Trophoblast cell (in vitro differentiated cells and primary cell): ENCODE results near the gene FOXO6.
A peak's percentile ranks its signal among the peaks of the same experiment; 100 is the strongest.

ENCODE experiments used
- DNase-seq, 2 donors: peaks; one replicate each; pipeline ENCODE4 v3.0.0-alpha.2; 2016
- H2AFZ ChIP-seq: 2 replicates; pipeline ENCODE4 v1.6.1; 2013; ENCODE audit warnings: low read length, moderate library complexity, mild to moderate bottlenecking; ENCODE audit not compliant: insufficient read depth, poor library complexity
- H2AK5ac ChIP-seq: 2 replicates; pipeline ENCODE4 v1.6.1; 2013; ENCODE audit warnings: mild to moderate bottlenecking, low read length
- H2BK120ac ChIP-seq: 2 replicates; pipeline ENCODE4 v1.6.1; 2013; ENCODE audit warnings: low read length, mild to moderate bottlenecking, moderate library complexity; ENCODE audit not compliant: insufficient read depth, poor library complexity
- H2BK12ac ChIP-seq: 2 replicates; pipeline ENCODE4 v1.6.1; 2013; ENCODE audit warnings: mild to moderate bottlenecking, low read length, moderate library complexity
- H2BK5ac ChIP-seq: 2 replicates; pipeline ENCODE4 v1.6.1; 2013; ENCODE audit warnings: low read length, low read depth, moderate library complexity, mild to moderate bottlenecking; ENCODE audit not compliant: poor library complexity
- H3K14ac ChIP-seq: 2 replicates; pipeline ENCODE4 v1.6.1; 2013; ENCODE audit warnings: mild to moderate bottlenecking, low read length
- H3K18ac ChIP-seq: 2 replicates; pipeline ENCODE4 v1.6.1; 2013; ENCODE audit warnings: mild to moderate bottlenecking, low read length
- H3K23ac ChIP-seq: 2 replicates; pipeline ENCODE4 v1.6.1; 2013; ENCODE audit warnings: low read length
- H3K27ac ChIP-seq: 2 replicates; pipeline ENCODE4 v1.5.1; 2013; ENCODE audit warnings: low read depth, mild to moderate bottlenecking, inconsistent platforms, low read length, moderate library complexity
- H3K27me3 ChIP-seq: 2 replicates; pipeline ENCODE4 v1.6.1; 2013; ENCODE audit warnings: inconsistent platforms, mild to moderate bottlenecking, low read length, moderate library complexity; ENCODE audit not compliant: insufficient read depth
- H3K36me3 ChIP-seq, 2 experiments: 1 replicate in 1 of 2; 2 replicates in 1 of 2; pipeline ENCODE4 v1.6.1; 2013; ENCODE audit warnings: low read length in 2 of 2, mild to moderate bottlenecking in 2 of 2, moderate library complexity in 1 of 2; ENCODE audit not compliant: insufficient read depth in 2 of 2, control insufficient read depth in 1 of 2
- H3K4ac ChIP-seq: 2 replicates; pipeline ENCODE4 v1.6.1; 2013; ENCODE audit warnings: low read depth, mild to moderate bottlenecking, low read length, moderate library complexity
- H3K4me1 ChIP-seq, 2 experiments: 1 replicate in 1 of 2; 2 replicates in 1 of 2; pipeline ENCODE4 v1.6.1; 2013; ENCODE audit warnings: low read length in 2 of 2, mild to moderate bottlenecking in 2 of 2, moderate library complexity in 1 of 2; ENCODE audit not compliant: insufficient read depth in 2 of 2, control insufficient read depth in 1 of 2
- H3K4me2 ChIP-seq: 2 replicates; pipeline ENCODE4 v1.6.1; 2013; ENCODE audit warnings: inconsistent platforms, mild to moderate bottlenecking, low read length, moderate library complexity
- H3K4me3 ChIP-seq: 2 replicates; pipeline ENCODE4 v1.5.1; 2013; ENCODE audit warnings: mild to moderate bottlenecking, low read depth, low read length, inconsistent platforms
- H3K79me1 ChIP-seq: one replicate; pipeline ENCODE4 v1.6.1; 2013; ENCODE audit warnings: low read length
- H3K79me2 ChIP-seq: 2 replicates; pipeline ENCODE4 v1.6.1; 2013; ENCODE audit warnings: low read length, mild to moderate bottlenecking; ENCODE audit not compliant: control insufficient read depth, insufficient read depth, poor library complexity
- H3K9ac ChIP-seq: 2 replicates; pipeline ENCODE4 v1.6.1; 2013; ENCODE audit warnings: mild to moderate bottlenecking, low read length
- H3K9me3 ChIP-seq: 2 replicates; pipeline ENCODE4 v1.6.1; 2013; ENCODE audit warnings: low read depth, mild to moderate bottlenecking, control low read depth, inconsistent platforms, low read length; ENCODE audit not compliant: insufficient read depth
- H4K12ac ChIP-seq: 2 replicates; pipeline ENCODE4 v1.6.1; 2013; ENCODE audit warnings: low read depth, mild to moderate bottlenecking, low read length, moderate library complexity
- H4K8ac ChIP-seq: 2 replicates; pipeline ENCODE4 v1.6.1; 2013; ENCODE audit warnings: low read depth, mild to moderate bottlenecking, low read length, moderate library complexity
- H4K91ac ChIP-seq: one replicate; pipeline ENCODE4 v1.6.1; 2013; ENCODE audit warnings: low read depth, mild to moderate bottlenecking, low read length, moderate library complexity
- WGBS: extraction: QIAGEN DNeasy Blood & Tissue Kit; methylation state at CpG from one replicate; pipeline ENCODE4 v1.1.7; 2013; ENCODE audit warnings: missing lambda C conversion rate; ENCODE audit not compliant: insufficient read length, insufficient coverage; ENCODE audit errors: extremely low coverage; 5-methylcytosine and 5-hydroxymethylcytosine counted together

Gene FOXO6

GRCh38 chr1:41380195-41380594, 19.0 kb downstream of the FOXO6 start:
- no peak overlapping the region for H2BK5ac ChIP-seq
- H4K8ac ChIP-seq = no peak overlapping the region
- H3K4ac ChIP-seq = no peak overlapping the region
- H3K9ac ChIP-seq = no peak overlapping the region
- H3K27me3 ChIP-seq = peaks cover 18% of the 10 kb centered on the region
- no CpG with 5 or more reads among the region's 2 CpGs for WGBS
- no peak overlapping the region for H3K23ac ChIP-seq
- peaks cover 7% of the 10 kb centered on the region for H3K79me1 ChIP-seq
- no peak overlapping the region for H4K91ac ChIP-seq
- no peak overlapping the region for H2AFZ ChIP-seq
- H3K27ac ChIP-seq = no peak overlapping the region
- H3K36me3 ChIP-seq = peaks cover 2 to 5% of the 10 kb centered on the region in 2 experiments
- DNase-seq = no peak
- H3K18ac ChIP-seq = no peak overlapping the region
- peaks cover 14 to 16% of the 10 kb centered on the region in 2 experiments for H3K4me1 ChIP-seq
- H2AK5ac ChIP-seq = no peak overlapping the region
- H2BK120ac ChIP-seq = no peak overlapping the region
- no peak overlapping the region for H4K12ac ChIP-seq
- H3K4me2 ChIP-seq = no peak overlapping the region
- H2BK12ac ChIP-seq = no peak overlapping the region
- H3K79me2 ChIP-seq = no peaks in the 10 kb centered on the region
- no peak overlapping the region for H3K4me3 ChIP-seq
- H3K9me3 ChIP-seq = peaks cover 9% of the 10 kb centered on the region
- H3K14ac ChIP-seq = no peak overlapping the region

GRCh38 chr1:41380979-41381691, 19.9 kb downstream of the FOXO6 start:
- H4K12ac ChIP-seq = no peak overlapping the region
- no peak overlapping the region for H4K91ac ChIP-seq
- peaks cover 8% of the 10 kb centered on the region for H3K9me3 ChIP-seq
- H3K4me1 ChIP-seq = peaks cover 14 to 16% of the 10 kb centered on the region in 2 experiments
- H3K23ac ChIP-seq = no peak overlapping the region
- H2BK5ac ChIP-seq = no peak overlapping the region
- H2BK12ac ChIP-seq = no peak overlapping the region
- H3K27me3 ChIP-seq = peaks cover 18% of the 10 kb centered on the region
- H3K4me2 ChIP-seq = peak overlapping the region; percentile 73
- no peak overlapping the region for H3K9ac ChIP-seq
- DNase-seq = no peak
- peaks cover 2 to 3% of the 10 kb centered on the region in 2 experiments for H3K36me3 ChIP-seq
- H3K4me3 ChIP-seq = no peak overlapping the region
- H2BK120ac ChIP-seq = no peak overlapping the region
- H2AK5ac ChIP-seq = no peak overlapping the region
- H4K8ac ChIP-seq = no peak overlapping the region
- no peak overlapping the region for H2AFZ ChIP-seq
- no peaks in the 10 kb centered on the region for H3K79me2 ChIP-seq
- H3K18ac ChIP-seq = no peak overlapping the region
- H3K4ac ChIP-seq = no peak overlapping the region
- 100% methylated on average over 1 of the region's 29 CpGs for WGBS
- no peak overlapping the region for H3K14ac ChIP-seq
- H3K79me1 ChIP-seq = peaks cover 7% of the 10 kb centered on the region
- H3K27ac ChIP-seq = no peak overlapping the region

- no peak for DNase-seq
- H3K9ac ChIP-seq = no peak overlapping the region
- no peaks in the 10 kb centered on the region for H3K79me2 ChIP-seq
- H2BK12ac ChIP-seq = no peak overlapping the region
- H3K36me3 ChIP-seq = peaks cover 2% of the 10 kb centered on the region in 2 experiments
- H3K4me3 ChIP-seq = peak overlapping the region; percentile 65
- H3K4me1 ChIP-seq = peaks cover 14 to 16% of the 10 kb centered on the region in 2 experiments
- peak overlapping the region; percentile 52 for H4K8ac ChIP-seq
- peak overlapping the region; percentile 69 for H3K14ac ChIP-seq
- H3K79me1 ChIP-seq = peaks cover 7% of the 10 kb centered on the region
- no peak overlapping the region for H2AK5ac ChIP-seq
- H3K27ac ChIP-seq = no peak overlapping the region
- H2BK5ac ChIP-seq = no peak overlapping the region
- H3K27me3 ChIP-seq = peaks cover 18% of the 10 kb centered on the region
- no CpG with 5 or more reads among the region's 112 CpGs for WGBS
- H4K91ac ChIP-seq = peak overlapping the region; percentile 20
- peaks cover 7% of the 10 kb centered on the region for H3K9me3 ChIP-seq
- H2AFZ ChIP-seq = peak overlapping the region; percentile 46
- H4K12ac ChIP-seq = no peak overlapping the region
- peak overlapping the region; percentile 73 for H3K4me2 ChIP-seq
- no peak overlapping the region for H3K23ac ChIP-seq
- no peak overlapping the region for H3K4ac ChIP-seq
- peak overlapping the region; percentile 25 for H2BK120ac ChIP-seq
- H3K18ac ChIP-seq = peak overlapping the region; percentile 50
These were observed 20.7 kb downstream of the FOXO6 start for GRCh38 chr1:41381692-41382479.

GRCh38 chr1:41382480-41383090, 21.4 kb downstream of the FOXO6 start:
- Histone ChIP-seq H3K36me3 (peaks cover 2% of the 10 kb centered on the region in 2 experiments), H3K4me2 (peak overlapping the region; percentile 73), H3K27me3 (peaks cover 18% of the 10 kb centered on the region), H4K12ac (no peak overlapping the region), H3K4ac (no peak overlapping the region), H2AFZ (peak overlapping the region; percentile 46), H3K4me1 (peaks cover 17 to 22% of the 10 kb centered on the region in 2 experiments), H2BK12ac (no peak overlapping the region), H3K9me3 (peaks cover 5% of the 10 kb centered on the region), H3K23ac (no peak overlapping the region), H4K91ac (peak overlapping the region; percentile 20), H3K4me3 (no peak overlapping the region), H2BK120ac (peak overlapping the region; percentile 25), H2AK5ac (no peak overlapping the region), H3K79me1 (peaks cover 7% of the 10 kb centered on the region), H4K8ac (peak overlapping the region; percentile 52), H3K9ac (no peak overlapping the region), H3K79me2 (no peaks in the 10 kb centered on the region), H3K18ac (peak overlapping the region; percentile 50), H3K27ac (no peak overlapping the region), H2BK5ac (no peak overlapping the region), H3K14ac (peak overlapping the region; percentile 69)
- no CpG with 5 or more reads among the region's 48 CpGs for WGBS
- no peak for DNase-seq
